NOMO-1 (cell line): ENCODE data around the gene IL4R.
"Not testable (repeated sequence)": the region's sequence is repeated elsewhere in the genome, so short reads cannot be mapped to it uniquely, and the experiment has no call there.

ENCODE experiments used
- DNase-seq, 2 experiments: peaks; one replicate each; lab custom pipeline; 2025; ENCODE audit not compliant: unreplicated experiment in 2 of 2; lab: John Stamatoyannopoulos, UW

Gene IL4R

GRCh38 chr16:27313422-27314160 lies at the start of gene IL4R:
Gene IL4R (plus strand): TSS chr16:27313974. CDS start chr16:27340204, 26,230 bp downstream.
- peak; percentile 12 to 18 for DNase-seq

GRCh38 chr16:27264151-27264550 lies 49.6 kb upstream of the IL4R start:
- DNase-seq: no peak

- no peak for DNase-seq
These were observed 47.8 kb upstream of the IL4R start for GRCh38 chr16:27265982-27266381.

- peak in 1 of 2 experiments; percentile 15 for DNase-seq
These were observed 46.6 kb upstream of the IL4R start for GRCh38 chr16:27267037-27267677.

GRCh38 chr16:27268376-27269299 lies 45.1 kb upstream of the IL4R start, which contains the start of gene NSMCE1:
Gene NSMCE1 (minus strand): TSS chr16:27268772. CDS start chr16:27257570, 11,202 bp downstream.
- DNase-seq: peak; percentile 90 to 97

- no peak for DNase-seq
These were observed 44.2 kb upstream of the IL4R start for GRCh38 chr16:27269300-27270150.

- no peak for DNase-seq
These were observed 43.4 kb upstream of the IL4R start for GRCh38 chr16:27270349-27270748.

GRCh38 chr16:27272076-27272475 lies 41.7 kb upstream of the IL4R start:
- DNase-seq: no peak

- not testable (repeated sequence) for DNase-seq
These were observed 41.1 kb upstream of the IL4R start for GRCh38 chr16:27272697-27273096.

GRCh38 chr16:27273330-27273669 lies 40.5 kb upstream of the IL4R start:
- no peak for DNase-seq

- no peak for DNase-seq
These were observed 39.9 kb upstream of the IL4R start for GRCh38 chr16:27273670-27274423.

GRCh38 chr16:27274424-27274874 lies 39.3 kb upstream of the IL4R start:
- not testable (repeated sequence) for DNase-seq

- DNase-seq: peak in 1 of 2 experiments; percentile 60
These were observed 38.4 kb upstream of the IL4R start for GRCh38 chr16:27275394-27275793.

GRCh38 chr16:27281243-27281642 lies 32.5 kb upstream of the IL4R start:
- DNase-seq: no peak

- DNase-seq: no peak
These were observed 28.7 kb upstream of the IL4R start for GRCh38 chr16:27284865-27285675.

GRCh38 chr16:27285676-27286196 lies 28.0 kb upstream of the IL4R start:
- peak; percentile 10 to 54 for DNase-seq

GRCh38 chr16:27286451-27286850 lies 27.3 kb upstream of the IL4R start:
- peak; percentile 47 to 52 for DNase-seq

GRCh38 chr16:27287051-27287811 lies 26.5 kb upstream of the IL4R start:
- DNase-seq: no peak
